GM23248 (cell line): ENCODE measurements around the gene POLE2. TPM values are rescaled to one million over a fixed set of nuclear protein-coding genes. Genes with fewer than 3 reads are reported as not detected.
A peak's percentile ranks its signal among the peaks of the same experiment; 100 is the strongest.

Experiments
- DNase-seq: peaks from one replicate; pipeline ENCODE4 v3.0.0-alpha.2; 2015
- H2AFZ ChIP-seq: fragments of 200-600 bp; sonication (generic); 2 replicates; pipeline ENCODE4 v1.6.1; 2016; ENCODE audit warnings: antibody characterized with exemption
- H3F3A ChIP-seq: fragments of 200-600 bp; sonication (generic); 2 replicates; pipeline ENCODE4 v1.6.1; 2016; ENCODE audit warnings: mild to moderate bottlenecking, antibody characterized with exemption, mixed run types; ENCODE audit not compliant: insufficient read depth
- H3K27ac ChIP-seq: fragments of 200-600 bp; sonication (generic); 2 replicates; pipeline ENCODE4 v1.5.1; 2016; ENCODE audit warnings: mild to moderate bottlenecking
- H3K27me3 ChIP-seq: fragments of 200-600 bp; sonication (generic); replicated peaks from 2 replicates; pipeline ENCODE4 v1.6.1; 2016; ENCODE audit warnings: mild to moderate bottlenecking; ENCODE audit not compliant: insufficient read depth
- H3K36me3 ChIP-seq: fragments of 200-600 bp; sonication (generic); 2 replicates; pipeline ENCODE4 v1.6.1; 2016; ENCODE audit warnings: low read depth, mild to moderate bottlenecking
- H3K4me1 ChIP-seq: fragments of 200-600 bp; sonication (generic); 2 replicates; pipeline ENCODE4 v1.6.1; 2016; ENCODE audit warnings: mild to moderate bottlenecking; ENCODE audit not compliant: insufficient read depth
- H3K4me2 ChIP-seq: fragments of 200-600 bp; sonication (generic); one replicate; pipeline ENCODE4 v1.6.1; 2016; ENCODE audit warnings: mild to moderate bottlenecking; ENCODE audit not compliant: unreplicated experiment
- H3K4me3 ChIP-seq: fragments of 200-600 bp; sonication (generic); 2 replicates; pipeline ENCODE4 v1.5.1; 2016; ENCODE audit warnings: mild to moderate bottlenecking
- H3K79me2 ChIP-seq: fragments of 200-600 bp; sonication (generic); 2 replicates; pipeline ENCODE4 v1.6.1; 2016; ENCODE audit warnings: mild to moderate bottlenecking; ENCODE audit not compliant: insufficient read depth
- H3K9ac ChIP-seq: fragments of 200-600 bp; sonication (generic); 2 replicates; pipeline ENCODE4 v1.6.1; 2016; ENCODE audit warnings: mild to moderate bottlenecking
- H3K9me2 ChIP-seq: fragments of 200-600 bp; sonication (generic); 2 replicates; pipeline ENCODE4 v1.6.1; 2016; ENCODE audit warnings: mixed run types, mild to moderate bottlenecking, moderate library complexity; ENCODE audit not compliant: insufficient read depth
- H3K9me3 ChIP-seq: fragments of 200-600 bp; sonication (generic); one replicate; pipeline ENCODE4 v1.6.1; 2017; ENCODE audit warnings: low read depth
- H4K20me1 ChIP-seq: fragments of 200-600 bp; sonication (generic); 2 replicates; pipeline ENCODE4 v1.6.0; 2016; ENCODE audit not compliant: insufficient read depth
- EZH2 ChIP-seq: fragments of 200-600 bp; sonication (generic); IDR thresholded peaks from 2 replicates; pipeline ENCODE4 v1.6.1; 2018; ENCODE audit warnings: antibody characterized with exemption, mild to moderate bottlenecking; ENCODE audit not compliant: insufficient read depth, poor library complexity, severe bottlenecking
- EZH2phosphoT487 ChIP-seq: fragments of 200-600 bp; sonication (generic); IDR thresholded peaks from 2 replicates; pipeline ENCODE4 v1.6.1; 2018; ENCODE audit warnings: antibody characterized with exemption, moderate library complexity, mild to moderate bottlenecking, low read depth; ENCODE audit not compliant: insufficient read depth
- WGBS, 2 experiments: methylation state at CpG; one replicate each; pipeline ENCODE4 v1.1.6; 2015 to 2017; ENCODE audit warnings: low lambda C conversion rate in 2 of 2, low coverage in 1 of 2; ENCODE audit errors: missing lambda C conversion rate in 2 of 2; 5-methylcytosine and 5-hydroxymethylcytosine counted together
- in situ Hi-C: fragments of 300-500 bp; cut with MboI; formaldehyde crosslinking; loops from 2 replicates; pipeline ENCODE4 v1.15.0; 2020
- polyA plus RNA-seq: library from polyadenylated mRNA; unstranded; fragments of >200 nt; fragmentation: Nextera tagmentation; extraction: Ambion mirVana; gene quantifications from 2 replicates; pipeline ENCODE4 v1.2.1, GENCODE V29; 2016
- total RNA-seq: library from RNA; depleted of rRNA; stranded (reverse); fragments of >200 nt; shearing (Covaris generic); gene quantifications from 2 replicates; pipeline ENCODE4 v1.2.3, GENCODE V29; 2014

POLE2 gene
- total and polyA plus RNA-seq, 2 experiments from 2014 or later, result 5.2 to 5.5 TPM

DNA sequence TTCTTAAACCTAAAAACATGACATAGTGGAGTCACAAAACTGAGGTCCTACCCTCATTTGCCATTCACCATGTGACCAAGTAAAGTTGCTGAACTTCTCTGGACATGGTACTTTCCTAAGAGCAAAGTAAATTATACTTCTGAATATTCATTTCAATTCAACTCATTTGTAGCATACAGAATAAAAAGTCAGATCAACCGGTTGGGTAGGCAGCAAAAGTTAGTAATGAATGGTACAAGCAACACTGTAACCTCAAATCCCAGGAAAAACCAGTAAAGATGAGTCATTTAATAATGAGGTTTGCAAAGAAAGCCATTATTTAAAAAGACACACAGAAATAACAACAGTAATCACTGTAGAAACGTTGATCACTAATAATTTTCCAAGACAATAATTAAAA lies 8.7 kb downstream of the POLE2 start:
- no peaks in the 10 kb centered on the region for H3K9me3 ChIP-seq
- H3K36me3 ChIP-seq, result no peaks in the 10 kb centered on the region
- no peaks in the 10 kb centered on the region for H3K9me2 ChIP-seq
- no peaks in the 10 kb centered on the region for H4K20me1 ChIP-seq
- no peaks in the 10 kb centered on the region; the same call in 1 of the 2 replicates for H3K4me1 ChIP-seq
- TF ChIP-seq EZH2, result no peak
- no peak for TF ChIP-seq EZH2phosphoT487
- no peak overlapping the region for H2AFZ ChIP-seq
- DNase-seq, result peak; percentile 34
- H3K9ac ChIP-seq, result no peak overlapping the region
- H3K4me2 ChIP-seq, result no peak overlapping the region
- WGBS, 2 experiments, result 38 to 53% methylated on average over 2 of the region's 2 CpGs
- no peak overlapping the region for H3K27ac ChIP-seq
- no peaks in the 10 kb centered on the region for H3F3A ChIP-seq
- no peaks in the 10 kb centered on the region for H3K27me3 ChIP-seq
- H3K79me2 ChIP-seq, result no peaks in the 10 kb centered on the region
- in situ Hi-C loops, result no loop called here
- H3K4me3 ChIP-seq, result no peak overlapping the region

DNA sequence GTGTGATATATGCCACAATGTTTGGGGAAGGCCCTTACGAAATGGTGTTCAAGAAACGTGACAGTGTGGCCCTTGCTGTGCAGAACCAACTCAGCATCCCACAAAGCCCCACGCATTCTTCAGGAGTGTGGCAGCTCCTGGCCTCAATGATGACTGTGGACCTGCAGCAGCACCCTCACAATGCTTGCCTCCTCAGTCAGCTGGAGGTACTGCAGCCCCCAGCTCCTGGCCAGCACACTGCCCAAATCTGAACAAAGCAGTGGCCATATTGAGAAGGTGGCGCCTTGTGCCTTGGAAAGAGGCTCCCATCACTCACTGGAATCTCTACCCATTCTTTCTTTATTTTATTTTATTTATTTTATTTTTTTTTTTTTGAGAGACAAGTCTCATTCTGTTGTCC lies 10.4 kb downstream of the POLE2 start:
- Histone ChIP-seq H3K79me2 (no peaks in the 10 kb centered on the region), H3K27ac (no peak overlapping the region), H3K9me2 (no peaks in the 10 kb centered on the region), H3K9ac (no peak overlapping the region), H3K4me3 (no peak overlapping the region), H3F3A (no peaks in the 10 kb centered on the region), H3K36me3 (no peaks in the 10 kb centered on the region), H4K20me1 (no peaks in the 10 kb centered on the region), H3K4me1 (no peaks in the 10 kb centered on the region; the same call in 1 of the 2 replicates), H3K4me2 (no peak overlapping the region), H3K27me3 (no peaks in the 10 kb centered on the region), H2AFZ (no peak overlapping the region), H3K9me3 (no peaks in the 10 kb centered on the region)
- WGBS, 2 experiments, result 97 to 98% methylated on average over 4 of the region's 4 CpGs
- TF ChIP-seq EZH2 (no peak), EZH2phosphoT487 (no peak)
- in situ Hi-C loops, result no loop called here
- peak; percentile 24 for DNase-seq

DNA sequence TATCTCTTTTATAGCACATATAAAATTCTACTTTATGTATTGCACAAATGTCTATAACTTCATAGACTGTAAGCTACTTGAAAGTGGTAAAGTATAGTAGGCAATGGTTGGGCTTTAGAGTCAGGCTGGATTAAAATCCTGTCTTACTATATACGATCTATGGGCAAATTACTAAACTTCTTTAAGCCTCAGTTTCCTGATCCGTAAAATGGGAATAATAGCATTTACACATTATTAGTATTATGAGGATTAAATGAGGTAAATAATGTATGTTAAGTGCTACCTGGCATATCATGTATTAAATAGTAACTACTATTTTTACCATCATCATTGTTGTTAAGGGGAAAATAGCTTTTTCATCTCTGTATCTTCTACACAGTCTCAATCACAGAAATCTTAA lies 14.4 kb downstream of the POLE2 start:
- no peaks in the 10 kb centered on the region for H3F3A ChIP-seq
- H3K9me3 ChIP-seq, result no peaks in the 10 kb centered on the region
- no peaks in the 10 kb centered on the region for H3K79me2 ChIP-seq
- H3K27me3 ChIP-seq, result no peaks in the 10 kb centered on the region
- 96 to 98% methylated on average over 2 of the region's 2 CpGs for WGBS, 2 experiments
- no peak overlapping the region for H3K9ac ChIP-seq
- no peaks in the 10 kb centered on the region for H3K4me1 ChIP-seq
- no peaks in the 10 kb centered on the region for H3K36me3 ChIP-seq
- H3K4me2 ChIP-seq, result no peak overlapping the region
- no peak for TF ChIP-seq EZH2
- no peak for TF ChIP-seq EZH2phosphoT487
- H4K20me1 ChIP-seq, result no peaks in the 10 kb centered on the region
- no peak overlapping the region for H3K27ac ChIP-seq
- no peak for DNase-seq
- no peaks in the 10 kb centered on the region for H3K9me2 ChIP-seq
- no peak overlapping the region for H3K4me3 ChIP-seq
- in situ Hi-C loops, result no loop called here
- H2AFZ ChIP-seq, result no peak overlapping the region

- Histone ChIP-seq H3K4me3 (no peak overlapping the region), H3K9ac (no peak overlapping the region), H3K36me3 (no peaks in the 10 kb centered on the region), H3K79me2 (no peaks in the 10 kb centered on the region), H3K4me2 (no peak overlapping the region), H3K27me3 (no peaks in the 10 kb centered on the region), H3K9me2 (no peaks in the 10 kb centered on the region), H3F3A (no peaks in the 10 kb centered on the region), H3K4me1 (no peaks in the 10 kb centered on the region), H3K27ac (no peak overlapping the region), H2AFZ (no peak overlapping the region), H4K20me1 (no peaks in the 10 kb centered on the region), H3K9me3 (no peaks in the 10 kb centered on the region)
- DNase-seq, result no peak
- TF ChIP-seq EZH2 (no peak), EZH2phosphoT487 (no peak)
- in situ Hi-C loops, result no loop called here
These were observed 17.5 kb downstream of the POLE2 start for GRCh38 chr14:49670475-49670874.
